Effector CD4-positive, alpha-beta T cell (primary cell): ENCODE data around the gene ABHD11.
"Not testable (repeated sequence)": the region's sequence is repeated elsewhere in the genome, so short reads cannot be mapped to it uniquely, and the experiment has no call there.

ENCODE experiments used
- DNase-seq: peaks from one replicate; pipeline ENCODE4 v3.0.0-alpha.2; 2020

ABHD11 gene

DNA sequence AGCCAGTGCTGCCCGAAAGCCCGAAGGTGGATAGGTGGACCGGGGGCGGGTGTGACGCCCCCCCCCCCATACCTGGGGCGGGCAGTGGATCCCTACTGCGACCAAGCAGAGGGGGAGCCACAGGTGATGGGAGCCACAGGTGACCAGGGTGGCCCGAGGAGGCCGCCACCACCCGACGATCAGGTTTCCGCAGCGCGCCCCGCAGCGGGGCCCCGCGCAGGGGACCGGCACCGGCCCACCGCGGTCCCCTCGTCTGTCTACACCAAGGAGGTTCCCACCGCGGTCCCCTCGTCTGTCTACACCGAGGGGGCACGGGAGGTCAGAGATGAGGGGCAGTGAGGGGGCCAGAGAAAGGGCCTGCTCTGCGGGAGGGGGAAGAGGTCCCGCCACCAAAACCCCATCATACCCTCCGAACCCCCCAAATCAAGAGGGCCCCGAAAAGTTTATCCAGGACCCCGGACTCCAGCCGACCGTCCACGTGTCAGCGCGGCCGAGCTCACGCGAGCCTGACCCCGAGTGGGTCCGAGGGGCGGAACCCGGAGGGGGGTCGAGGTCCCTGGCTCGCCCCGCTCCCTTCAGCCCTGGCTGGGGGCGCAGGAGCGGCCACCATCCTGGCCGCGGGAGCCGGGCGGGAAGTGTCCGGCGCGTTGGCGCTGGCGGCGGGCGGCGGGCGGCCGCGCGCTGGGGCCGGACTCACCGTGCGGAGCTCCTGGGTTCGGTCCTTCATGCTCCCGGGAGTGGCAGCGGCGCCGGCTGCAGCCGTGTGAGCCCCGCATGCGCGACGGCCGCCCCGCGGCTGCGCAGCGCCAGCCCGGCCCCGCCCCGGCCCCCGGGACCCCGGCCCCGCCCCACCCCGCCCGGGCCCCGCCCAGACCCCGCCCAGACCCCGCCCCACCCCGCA is 19.4 kb downstream of the ABHD11 start, which contains the start of gene STX1A:
TSS of gene STX1A (minus strand) at position 765 of the 901 bp plus-strand sequence. CDS start at position 727, 38 bp downstream.
- peak; percentile 51 for DNase-seq

DNA sequence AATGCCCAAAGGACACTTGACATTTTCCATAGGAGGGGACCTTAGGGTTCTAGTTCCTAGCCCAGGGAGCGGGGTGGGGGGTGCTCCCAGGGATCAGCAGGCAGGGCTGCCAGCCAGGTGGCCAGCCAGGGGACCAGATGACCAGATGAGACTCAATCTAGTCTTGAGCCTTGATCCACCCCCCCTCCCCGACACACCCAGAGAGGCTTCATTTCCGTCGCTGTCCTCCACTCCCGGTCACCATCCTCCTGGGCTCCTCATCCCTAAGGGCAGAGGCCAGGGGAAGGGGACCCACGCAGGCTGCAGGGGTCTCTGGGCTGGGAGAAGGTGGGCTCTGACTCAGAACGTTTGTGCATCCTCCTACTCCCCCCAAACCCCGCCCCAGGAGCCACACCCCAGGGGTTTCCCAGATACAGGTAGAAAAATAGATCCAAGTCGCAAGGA is 20.1 kb downstream of the ABHD11 start:
- DNase-seq = no peak

DNA sequence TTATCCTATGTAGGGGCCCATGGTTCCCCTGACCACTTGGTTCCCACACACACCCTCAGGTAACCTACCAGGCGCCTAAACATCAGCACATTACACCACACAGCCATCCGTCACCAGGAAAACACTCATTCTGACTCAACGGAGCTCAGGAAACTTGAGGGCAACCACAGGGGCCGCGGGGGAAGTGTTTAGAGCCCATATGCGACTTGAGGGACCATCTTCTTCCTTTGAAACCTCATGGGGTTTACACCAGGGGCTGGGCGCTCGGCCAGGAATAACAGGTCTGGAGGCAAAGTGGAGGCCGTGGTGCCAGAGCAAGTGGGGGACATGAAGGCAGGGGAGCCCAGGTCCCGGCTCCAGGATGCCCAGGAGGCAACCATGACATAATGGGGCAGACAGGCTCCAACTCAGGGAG is 20.6 kb downstream of the ABHD11 start:
- peak; percentile 64 for DNase-seq

DNA sequence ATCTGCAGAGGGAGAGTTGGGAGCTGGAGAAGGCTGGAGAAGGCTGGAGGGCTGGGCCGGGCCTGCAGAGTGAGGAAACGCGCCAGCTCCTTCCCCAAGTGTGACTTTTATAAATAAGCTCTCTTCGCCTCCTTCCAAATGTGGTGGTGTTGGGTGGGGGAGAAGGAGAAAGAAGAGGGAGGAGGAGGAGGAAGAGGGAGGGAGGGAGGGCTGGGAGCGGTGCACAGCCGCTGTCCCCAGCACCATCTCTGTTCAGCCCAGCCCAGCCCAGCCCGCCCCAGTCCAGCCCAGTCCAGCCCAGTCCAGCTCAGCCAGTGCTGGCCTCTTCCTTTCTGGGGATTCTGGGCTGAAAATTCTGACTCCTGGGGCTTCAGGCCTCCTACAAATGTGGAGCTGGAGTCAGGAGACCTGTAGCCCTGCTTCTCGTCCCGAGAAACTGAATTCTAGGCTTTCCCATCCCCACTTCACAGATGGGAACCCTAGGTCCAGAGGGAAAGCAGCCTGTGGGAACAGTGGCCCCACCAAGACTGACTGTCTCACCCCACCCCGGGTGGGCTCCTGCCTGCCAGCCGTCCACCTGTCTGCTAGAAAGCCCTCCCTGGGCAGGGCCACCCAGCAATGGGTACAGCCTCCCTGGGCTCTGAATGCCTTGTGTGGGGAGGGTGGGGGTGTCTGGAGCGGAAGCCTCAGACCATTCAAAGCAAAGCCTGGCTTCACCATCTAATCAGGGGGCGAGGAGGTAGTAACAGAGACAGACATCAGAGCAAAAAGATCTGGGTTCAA is 21.4 kb downstream of the ABHD11 start:
- no peak for DNase-seq

DNA sequence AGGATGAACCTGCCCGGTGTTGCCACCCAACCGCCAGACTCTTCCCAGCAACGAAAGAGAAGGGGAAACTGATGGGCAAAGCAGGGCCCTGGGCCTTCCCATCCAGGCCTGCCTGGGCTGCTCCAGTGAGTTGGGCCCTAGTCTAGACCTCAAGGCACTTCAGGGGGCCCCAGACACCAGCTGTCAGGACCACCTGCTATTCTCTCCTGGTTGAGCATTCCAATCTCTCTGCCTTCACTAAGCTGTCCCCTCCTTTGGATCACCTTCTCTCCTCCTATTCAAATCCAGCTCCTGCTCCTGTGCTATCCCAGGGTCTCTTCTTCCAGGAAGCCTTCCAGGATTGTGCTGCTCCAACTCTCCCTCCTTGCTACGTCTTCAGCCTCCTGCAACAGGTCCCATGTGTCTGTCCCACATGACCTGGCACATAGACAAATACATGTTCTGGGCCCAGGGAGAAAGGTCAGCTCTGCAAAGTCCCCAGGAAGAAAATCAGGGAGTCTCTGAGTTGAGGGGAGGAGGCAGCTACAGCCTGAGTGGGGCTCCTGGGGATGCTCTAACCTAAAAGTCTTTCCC is 22.2 kb downstream of the ABHD11 start:
- DNase-seq = no peak

DNA sequence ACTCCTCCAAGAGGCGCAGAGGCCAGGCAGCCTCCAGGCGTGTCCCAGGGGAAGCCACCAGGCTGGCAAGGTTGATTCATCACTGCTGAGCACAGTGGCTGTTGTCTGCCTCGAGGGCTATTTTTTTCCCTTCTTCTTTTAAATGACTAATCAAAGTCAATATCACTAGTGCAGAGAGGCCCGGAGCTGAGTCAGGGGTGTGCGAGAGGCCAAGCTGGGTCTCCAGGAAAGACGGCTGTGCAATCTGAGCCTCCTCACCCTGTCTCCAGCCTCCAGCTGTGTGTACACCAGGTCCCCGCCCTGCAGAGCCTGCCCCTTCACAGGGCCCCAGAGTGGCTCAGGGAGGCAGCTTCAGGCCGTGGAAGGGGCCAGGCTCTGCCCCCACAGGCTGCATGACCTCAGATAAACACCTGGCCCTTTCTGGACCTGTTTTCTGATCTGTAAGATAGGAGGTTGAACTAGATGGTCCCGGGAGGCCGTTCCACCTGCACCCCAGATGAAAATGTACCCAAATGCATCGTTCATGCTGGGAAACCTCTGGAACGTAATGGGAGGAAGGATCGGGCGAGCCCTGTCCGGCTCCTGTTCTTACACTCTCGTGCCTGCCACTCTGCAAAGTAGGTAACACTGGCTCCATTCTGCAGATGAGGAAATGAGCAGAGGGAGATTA is 22.8 kb downstream of the ABHD11 start:
- no peak for DNase-seq

DNA sequence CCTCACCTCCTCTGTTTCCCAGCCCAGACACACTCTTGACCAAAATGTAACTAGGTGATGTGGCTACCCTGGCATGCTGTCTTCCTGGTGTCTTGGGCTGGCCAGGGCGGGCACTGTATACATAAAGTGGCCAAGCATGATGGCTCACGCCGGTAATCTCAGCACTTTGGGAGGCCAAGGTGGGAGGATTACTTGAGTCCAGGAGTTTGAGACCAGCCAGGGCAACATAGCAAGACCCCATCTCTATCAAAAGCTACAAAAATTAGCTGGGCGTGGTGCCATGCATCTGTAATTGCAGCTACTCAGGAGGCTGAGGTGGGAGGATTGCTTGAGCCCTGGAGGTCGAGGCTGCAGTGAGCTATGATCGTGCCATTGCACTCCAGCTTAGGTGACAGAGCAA is 25.3 kb downstream of the ABHD11 start:
- DNase-seq = not testable (repeated sequence)

DNA sequence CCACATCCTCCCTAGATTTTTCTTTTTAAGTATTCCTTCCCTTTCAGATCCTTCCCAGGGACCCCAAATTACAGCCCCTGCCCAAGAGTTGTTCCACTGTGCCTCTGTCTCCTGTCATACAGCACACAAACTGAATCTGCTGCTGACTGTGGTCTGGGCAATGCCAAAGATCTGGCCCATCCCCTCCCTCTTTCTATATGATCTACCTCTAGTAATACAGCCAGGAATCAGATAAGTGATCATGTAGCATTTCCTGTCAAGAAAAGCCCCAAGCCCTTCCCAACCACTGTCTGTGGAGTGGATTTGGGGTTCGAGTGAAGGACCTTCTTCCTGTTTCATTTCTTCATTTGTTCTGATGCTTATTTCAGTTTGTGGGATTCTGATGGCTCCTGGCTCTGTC is 25.8 kb downstream of the ABHD11 start:
- DNase-seq = no peak

DNA sequence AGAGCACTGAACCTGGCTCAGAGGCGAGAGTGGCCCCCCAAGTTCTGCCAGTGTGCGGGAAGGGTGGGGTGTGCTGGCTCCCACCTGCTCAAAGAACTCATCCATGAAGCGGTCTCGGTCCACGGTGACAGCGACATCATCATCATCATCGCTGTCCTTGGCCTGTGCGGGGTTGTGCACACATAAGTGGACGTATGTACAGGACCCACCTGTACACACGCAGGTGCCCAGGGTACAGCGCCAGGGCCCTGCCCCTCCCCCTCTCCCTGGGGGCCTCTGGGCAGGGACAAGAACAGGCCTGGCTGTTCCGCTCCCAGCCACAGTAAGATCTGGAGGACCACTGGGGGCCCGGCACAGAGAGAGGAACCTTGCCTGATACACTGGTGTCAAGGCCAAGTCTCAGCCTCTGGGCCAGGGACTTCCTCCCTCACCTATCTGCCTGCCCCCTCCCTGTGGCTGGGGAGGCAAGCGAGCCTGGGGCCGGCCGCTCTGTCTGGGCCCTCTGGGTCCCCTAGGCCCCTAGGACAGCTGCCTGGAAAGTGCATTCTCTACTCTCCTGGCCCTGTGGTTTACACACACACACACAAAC is 29.5 kb downstream of the ABHD11 start:
- no peak for DNase-seq

DNA sequence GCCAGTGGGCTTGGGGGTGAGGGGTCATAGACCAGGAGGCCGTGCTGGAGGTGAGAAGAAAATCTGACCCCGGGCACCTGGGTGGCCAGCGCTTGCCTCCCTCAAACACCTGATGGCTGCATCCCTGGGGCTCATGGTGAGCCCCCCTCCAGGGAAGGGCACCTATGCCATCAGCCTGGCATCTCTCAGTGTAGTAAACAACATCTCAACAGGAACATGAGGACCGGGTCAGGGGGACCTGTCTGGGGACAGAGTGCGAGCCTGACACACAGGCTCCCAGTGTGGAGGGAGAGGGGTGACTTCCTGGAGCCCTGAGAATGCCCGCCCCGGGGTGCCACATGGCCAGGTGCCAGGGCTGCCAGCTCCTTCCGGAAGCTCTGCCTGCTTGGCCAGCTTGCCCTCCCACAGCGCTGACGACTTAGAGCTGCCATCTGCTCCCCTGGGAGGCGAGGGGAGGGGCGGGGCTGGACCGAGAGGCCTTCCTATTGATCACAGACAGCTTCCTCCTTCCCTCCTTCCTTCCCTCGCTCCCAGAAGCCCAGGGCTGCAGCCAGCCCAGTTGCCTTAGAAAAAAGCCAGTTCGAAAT is 31.5 kb downstream of the ABHD11 start:
- DNase-seq = no peak

DNA sequence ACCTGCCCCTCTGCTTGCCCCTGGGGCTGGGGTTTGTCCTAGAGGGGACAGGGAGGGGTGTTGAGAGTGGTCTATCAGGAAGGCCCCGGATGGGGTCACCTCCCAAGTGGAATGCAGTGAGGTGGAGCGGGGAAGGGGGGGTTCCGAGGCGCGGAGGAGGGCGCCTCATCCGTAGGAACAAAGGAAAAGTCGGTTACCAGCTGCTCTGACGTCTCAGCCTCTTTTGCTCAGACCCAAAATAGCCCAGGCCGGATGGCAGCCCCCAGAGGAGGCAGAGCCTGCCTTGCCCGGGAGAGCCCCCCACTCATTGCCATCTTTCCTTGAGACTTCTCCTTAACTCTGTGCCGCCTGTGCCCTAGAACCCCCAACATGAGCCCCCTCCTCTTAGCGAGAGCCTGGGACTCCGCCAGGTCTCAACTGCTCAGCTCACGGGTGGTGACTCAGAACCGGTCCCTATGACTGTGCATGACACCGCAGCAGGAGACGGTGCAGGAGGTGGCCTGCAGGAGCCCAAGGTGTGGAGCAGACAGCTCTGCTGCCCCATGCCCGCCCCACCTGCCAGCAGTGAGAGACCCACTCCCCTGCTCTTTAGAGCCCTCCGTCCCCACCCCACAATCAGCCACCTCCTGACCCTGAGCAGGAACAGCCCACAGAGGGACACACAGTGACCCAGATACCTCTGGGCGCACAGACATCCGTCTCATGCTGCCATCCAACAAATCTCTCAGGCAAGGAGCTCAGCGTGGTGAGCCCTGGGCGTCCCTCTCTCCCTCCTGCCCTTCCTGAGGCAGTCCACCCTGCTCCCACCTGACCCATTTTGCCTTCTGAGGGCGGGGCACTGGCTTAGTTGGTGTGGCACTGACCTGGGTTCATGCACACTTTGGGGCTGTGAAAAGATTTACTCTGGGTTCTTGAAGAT is 32.2 kb downstream of the ABHD11 start:
- DNase-seq = no peak

DNA sequence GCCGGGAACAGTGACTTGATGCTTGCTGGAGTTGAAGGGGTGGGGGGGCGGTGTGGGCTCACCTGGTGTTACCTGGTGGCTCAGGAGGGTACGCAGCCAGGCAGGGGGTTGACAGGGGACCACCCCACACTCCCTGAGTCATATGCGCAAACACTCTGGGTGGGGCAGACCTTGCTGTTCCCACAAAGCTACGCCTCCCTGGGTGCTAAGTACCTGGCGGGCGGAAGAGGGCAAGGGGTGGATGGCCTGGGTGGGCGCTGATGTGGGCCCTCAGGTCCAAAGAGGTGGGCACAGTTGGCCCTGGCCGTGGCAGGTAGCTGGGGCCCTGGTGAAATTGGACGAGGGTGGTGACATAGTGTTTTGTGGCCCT is 33.1 kb downstream of the ABHD11 start:
- no peak for DNase-seq

DNA sequence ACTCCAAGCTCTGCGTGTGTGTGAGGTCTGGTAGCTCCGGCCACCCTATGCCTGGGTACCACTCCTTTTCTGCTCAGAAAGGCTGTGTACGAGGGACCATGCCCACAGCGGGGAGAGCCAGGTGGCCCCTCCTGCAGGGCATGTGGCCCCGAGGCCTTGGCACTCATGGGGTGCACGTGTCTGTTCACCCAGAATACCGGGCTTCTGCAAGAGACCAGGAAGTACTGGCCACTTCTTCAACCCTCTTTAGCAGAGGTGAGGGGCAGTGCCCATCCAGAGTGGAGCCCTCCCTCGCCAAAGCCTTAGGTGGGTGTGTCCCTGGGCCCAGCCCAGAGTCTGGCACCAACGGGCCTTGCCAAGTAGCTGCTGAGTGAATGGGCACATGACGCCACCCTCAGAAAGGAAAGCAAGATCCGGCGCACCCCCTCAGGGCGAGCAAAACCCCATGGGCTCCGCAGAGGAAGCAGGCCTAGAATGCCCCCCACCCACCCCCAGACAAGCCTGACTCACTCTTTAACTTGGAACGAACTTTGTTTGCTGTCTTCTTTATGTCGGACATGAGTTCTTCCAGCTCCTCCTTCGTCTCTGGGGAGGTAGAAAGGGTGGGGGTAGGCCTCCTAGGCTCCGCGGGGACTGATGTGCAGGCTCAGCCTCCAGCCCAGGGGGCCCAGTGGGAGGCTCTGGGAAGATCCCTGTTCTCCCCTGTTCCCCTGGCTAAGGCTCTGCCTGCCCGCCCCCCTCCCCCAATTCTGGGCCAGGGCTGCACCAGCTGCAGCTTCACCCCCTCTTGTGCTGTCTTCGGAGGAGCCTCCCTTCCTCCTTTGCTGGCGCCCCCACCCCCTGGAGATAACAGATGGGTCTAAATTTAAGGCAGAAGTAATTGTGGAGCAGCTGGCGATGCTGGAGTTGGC is 33.7 kb downstream of the ABHD11 start:
- DNase-seq = no peak

DNA sequence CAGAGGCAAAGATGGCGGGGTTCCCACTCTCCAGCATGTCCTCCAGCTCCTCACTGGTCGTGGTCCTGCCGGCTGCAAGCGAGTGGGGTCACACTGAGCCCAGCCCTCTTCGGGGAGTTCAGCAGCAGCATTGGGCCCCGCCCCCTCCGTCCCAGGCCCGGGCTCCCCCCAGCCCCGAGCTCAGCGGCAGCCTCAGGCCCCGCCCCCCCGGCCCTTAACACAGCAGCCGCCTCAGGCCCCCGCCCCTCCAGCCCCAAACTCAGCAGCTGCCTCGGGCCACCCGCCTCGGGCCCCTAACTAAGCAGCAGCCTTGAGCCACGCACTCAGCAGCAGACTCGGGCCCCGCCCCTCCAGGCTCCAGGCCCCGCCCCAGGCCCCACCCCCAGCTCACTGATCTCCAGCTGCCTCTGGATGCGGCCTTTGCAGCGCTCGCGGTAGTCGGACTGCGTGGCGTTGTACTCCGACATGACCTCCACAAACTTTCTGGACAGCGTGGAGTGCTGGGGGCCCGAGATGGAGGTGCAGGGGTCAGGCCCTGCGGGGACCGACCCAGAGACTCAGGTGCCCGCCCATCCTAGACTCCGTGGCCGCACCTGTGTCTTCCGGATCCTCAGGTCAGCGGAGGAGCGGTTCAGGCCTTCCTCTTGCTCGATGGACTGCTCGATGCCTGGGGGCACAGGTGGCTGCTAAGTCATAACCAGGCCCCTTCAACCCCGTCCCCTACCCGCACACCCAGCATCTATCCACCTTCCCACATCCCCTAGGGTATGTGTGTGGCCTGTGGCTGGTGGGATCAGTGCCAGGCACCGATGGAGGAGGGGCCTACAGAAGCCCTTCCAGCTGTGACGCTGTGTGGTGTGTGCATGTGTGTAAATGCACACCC is 34.6 kb downstream of the ABHD11 start:
- peak; percentile 14 for DNase-seq

DNA sequence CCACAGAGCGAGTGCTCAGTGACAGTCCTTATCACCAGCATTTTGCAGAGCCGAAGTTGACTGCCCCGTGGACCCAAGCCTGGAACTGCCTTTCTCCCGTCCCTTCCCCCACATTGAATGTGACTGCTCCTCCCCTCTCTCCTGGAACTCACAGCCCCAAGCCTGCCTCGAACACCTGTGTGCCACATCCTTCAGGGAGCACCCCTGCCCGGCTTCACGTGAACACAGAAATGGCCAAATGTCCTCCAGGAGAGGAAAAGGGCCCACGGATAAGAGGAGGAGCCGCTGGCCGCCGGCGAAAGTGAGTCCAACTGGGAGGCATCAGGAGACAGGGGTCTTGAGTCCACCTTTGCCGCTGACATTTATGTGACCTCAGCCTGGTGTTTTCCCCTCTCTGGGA is 35.4 kb downstream of the ABHD11 start:
- no peak for DNase-seq

DNA sequence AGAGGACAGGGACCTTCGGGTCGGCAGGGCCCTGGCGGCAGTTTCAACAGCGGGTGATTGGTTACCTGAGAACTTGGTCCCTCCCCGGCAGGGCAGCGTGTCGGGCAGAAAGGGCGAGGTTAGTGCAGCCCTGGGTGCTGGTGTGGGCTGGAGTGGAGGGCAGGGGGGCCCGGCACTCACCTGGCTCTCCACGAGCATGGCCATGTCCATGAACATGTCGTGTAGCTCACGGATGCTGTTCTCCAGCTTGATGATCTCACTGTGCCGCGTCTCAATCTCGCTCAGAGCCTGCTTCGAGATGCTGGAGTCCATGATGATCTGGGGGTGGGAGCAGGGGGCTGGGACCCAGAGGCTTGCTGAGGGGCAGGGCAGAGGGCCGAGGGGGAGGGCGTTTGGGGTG is 35.9 kb downstream of the ABHD11 start:
- no peak for DNase-seq

DNA sequence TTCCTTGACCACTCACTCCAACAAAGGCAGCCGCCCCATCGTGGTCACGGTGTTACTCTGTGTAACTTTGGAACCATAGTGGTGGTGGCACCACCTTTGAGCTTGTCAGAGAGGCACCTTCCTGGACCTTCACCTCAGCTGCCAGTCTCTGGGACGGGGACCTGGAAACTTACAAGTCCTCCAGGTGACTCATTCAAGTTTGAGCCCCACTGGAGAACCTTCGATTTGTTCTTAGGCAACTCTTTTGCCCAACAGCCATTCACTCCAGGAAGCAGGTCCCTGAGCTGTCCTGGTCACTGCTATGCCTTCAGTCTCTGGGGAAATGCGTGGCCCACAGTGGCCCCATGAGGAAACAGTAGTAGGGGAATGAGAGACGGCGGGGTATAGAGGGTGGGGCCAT is 36.4 kb downstream of the ABHD11 start:
- DNase-seq = no peak

DNA sequence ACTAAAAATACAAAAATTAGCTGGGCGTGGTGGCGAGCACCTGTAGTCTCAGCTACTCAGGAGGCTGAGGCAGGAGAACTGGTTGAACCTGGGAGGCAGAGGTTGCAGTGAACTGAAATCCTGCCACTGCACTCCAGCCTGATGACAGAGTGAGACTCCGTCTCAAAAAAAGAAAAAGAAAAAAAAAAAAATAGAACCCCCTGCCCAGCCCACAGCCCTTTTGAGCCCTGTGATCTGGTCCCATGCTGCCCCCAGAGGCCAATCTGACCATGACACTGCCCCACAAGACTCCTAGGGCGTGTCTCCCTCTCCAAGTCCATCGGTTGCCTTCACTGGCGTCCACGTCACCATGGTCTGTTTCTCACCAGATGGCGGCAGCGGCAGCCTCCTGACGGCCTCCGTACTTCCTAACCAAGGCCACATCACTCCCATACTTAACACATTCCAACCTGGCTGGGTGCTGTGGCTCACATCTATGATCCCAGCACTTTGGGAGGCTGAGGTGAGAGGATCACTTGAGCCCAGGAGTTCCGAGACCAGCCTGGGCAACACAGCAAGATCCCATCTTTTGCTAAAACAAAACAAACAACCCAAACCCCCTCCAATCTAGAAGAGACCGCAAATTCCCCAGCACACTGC is 37.1 kb downstream of the ABHD11 start:
- DNase-seq = peak; percentile 17
